ENCODE results near the gene CASZ1.

The CASZ1 gene

GRCh38 chr1:10722803-10723202 is 73.6 kb downstream of the CASZ1 start:
- Histone ChIP-seq H3K4me3 (ENCODE audit: severe bottlenecking) (no peak overlapping the region), H3K36me3 (ENCODE audit: low read depth) (no peaks in the 10 kb centered on the region), H3K9me3 (ENCODE audit: severe bottlenecking) (no peaks in the 10 kb centered on the region), H3K4me1 (ENCODE audit: insufficient read depth, poor library complexity, severe bottlenecking) (peaks cover 20% of the 10 kb centered on the region), H3K27ac (ENCODE audit: poor library complexity, severe bottlenecking) (no peak overlapping the region), H3K27me3 (ENCODE audit: insufficient read depth, poor library complexity, severe bottlenecking) (no peaks in the 10 kb centered on the region)
- TF ChIP-seq CTCF (IDR thresholded peaks at IDR 0.05; ENCODE audit: poor library complexity, severe bottlenecking), result no peak
- DNase-seq (ENCODE audit: low spot score) (no peak), ATAC-seq (ENCODE audit: low read depth) (no peak)

- DNase-seq (ENCODE audit: low spot score) (no peak), ATAC-seq (ENCODE audit: low read depth) (no peak)
- no peaks in the 10 kb centered on the region for H3K36me3 ChIP-seq (ENCODE audit: low read depth)
- no peak overlapping the region for H3K4me3 ChIP-seq (ENCODE audit: severe bottlenecking)
- TF ChIP-seq CTCF (IDR thresholded peaks at IDR 0.05; ENCODE audit: poor library complexity, severe bottlenecking), result no peak
- H3K27ac ChIP-seq (ENCODE audit: poor library complexity, severe bottlenecking), result no peak overlapping the region
- peaks cover 15% of the 10 kb centered on the region for H3K4me1 ChIP-seq (ENCODE audit: insufficient read depth, poor library complexity, severe bottlenecking)
- H3K9me3 ChIP-seq (ENCODE audit: severe bottlenecking), result no peaks in the 10 kb centered on the region
- no peaks in the 10 kb centered on the region for H3K27me3 ChIP-seq (ENCODE audit: insufficient read depth, poor library complexity, severe bottlenecking)
Measured at GRCh38 chr1:10721381-10722321, 74.8 kb downstream of the CASZ1 start.

GRCh38 chr1:10720635-10721034 is 75.8 kb downstream of the CASZ1 start:
- DNase-seq (ENCODE audit: low spot score), result no peak
- H3K9me3 ChIP-seq (ENCODE audit: severe bottlenecking), result no peaks in the 10 kb centered on the region
- H3K36me3 ChIP-seq (ENCODE audit: low read depth), result no peaks in the 10 kb centered on the region
- peaks cover 11% of the 10 kb centered on the region for H3K4me1 ChIP-seq (ENCODE audit: insufficient read depth, poor library complexity, severe bottlenecking)
- no peak overlapping the region for H3K27ac ChIP-seq (ENCODE audit: poor library complexity, severe bottlenecking)
- no peak for TF ChIP-seq CTCF (IDR thresholded peaks at IDR 0.05; ENCODE audit: poor library complexity, severe bottlenecking)
- no peak overlapping the region for H3K4me3 ChIP-seq (ENCODE audit: severe bottlenecking)
- H3K27me3 ChIP-seq (ENCODE audit: insufficient read depth, poor library complexity, severe bottlenecking), result no peaks in the 10 kb centered on the region
- ATAC-seq (ENCODE audit: low read depth), result no peak

GRCh38 chr1:10718083-10718415 is 78.4 kb downstream of the CASZ1 start:
- H3K27ac ChIP-seq (ENCODE audit: poor library complexity, severe bottlenecking), result no peak overlapping the region
- H3K27me3 ChIP-seq (ENCODE audit: insufficient read depth, poor library complexity, severe bottlenecking), result no peaks in the 10 kb centered on the region
- DNase-seq (ENCODE audit: low spot score) (no peak), ATAC-seq (ENCODE audit: low read depth) (no peak)
- no peaks in the 10 kb centered on the region for H3K9me3 ChIP-seq (ENCODE audit: severe bottlenecking)
- H3K36me3 ChIP-seq (ENCODE audit: low read depth), result no peaks in the 10 kb centered on the region
- H3K4me1 ChIP-seq (ENCODE audit: insufficient read depth, poor library complexity, severe bottlenecking), result no peaks in the 10 kb centered on the region
- no peak overlapping the region for H3K4me3 ChIP-seq (ENCODE audit: severe bottlenecking)
- TF ChIP-seq CTCF (IDR thresholded peaks at IDR 0.05; ENCODE audit: poor library complexity, severe bottlenecking), result no peak
